GM08714 (cell line): ENCODE results near the gene MYBPC2.
A peak's percentile ranks its signal among the peaks of the same experiment; 100 is the strongest.
"Not testable (repeated sequence)": the region's sequence is repeated elsewhere in the genome, so short reads cannot be mapped to it uniquely, and the experiment has no call there.

Experiments
- H3K4me3 ChIP-seq: fragments of 200-500 bp; sonication (Bioruptor generic); 2 replicates; pipeline ENCODE4 v1.5.1; 2014; ENCODE audit warnings: mild to moderate bottlenecking, low read length, inconsistent platforms
- ZNF274 ChIP-seq: IDR thresholded peaks from 2 replicates; pipeline ENCODE4 v1.6.1; 2012; ENCODE audit warnings: mild to moderate bottlenecking, low read depth, low read length

MYBPC2 gene

DNA sequence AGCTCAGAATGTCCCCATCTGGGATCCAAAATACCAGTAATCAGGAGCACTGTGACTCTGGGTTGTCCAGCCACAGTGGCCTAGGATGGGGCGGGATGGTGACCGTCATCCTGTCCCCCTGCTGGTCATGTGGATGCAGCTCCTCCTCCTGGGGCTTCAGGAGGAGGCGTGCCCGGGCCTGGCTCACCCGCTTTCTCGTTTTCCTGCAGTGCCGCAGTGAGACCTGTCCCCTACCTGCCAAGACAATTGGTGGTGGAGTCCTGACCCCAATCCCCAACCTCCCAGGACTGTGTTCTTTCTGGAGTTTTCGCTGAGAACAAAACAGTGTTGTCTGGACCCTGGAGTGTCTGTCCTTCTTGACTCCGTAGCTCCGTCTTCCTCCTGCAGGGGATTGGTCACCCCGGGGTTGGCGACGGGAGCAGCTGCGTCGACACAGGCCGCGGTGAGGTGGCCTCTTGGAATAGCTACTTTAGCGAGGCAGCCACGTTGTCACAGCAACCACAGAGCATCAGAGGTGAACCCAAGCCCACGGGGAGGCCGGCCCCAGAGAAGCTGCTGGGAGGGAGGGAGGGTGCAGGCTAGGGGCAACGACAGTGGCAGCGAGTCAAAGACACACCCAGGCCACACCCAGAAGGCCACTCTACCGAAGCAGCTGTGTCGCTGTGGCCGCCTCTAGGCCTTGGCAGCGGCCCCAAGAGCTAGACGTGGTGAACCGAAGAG, 33.5 kb downstream of the MYBPC2 start:
- no peak for TF ChIP-seq ZNF274
- no peak overlapping the region for H3K4me3 ChIP-seq

DNA sequence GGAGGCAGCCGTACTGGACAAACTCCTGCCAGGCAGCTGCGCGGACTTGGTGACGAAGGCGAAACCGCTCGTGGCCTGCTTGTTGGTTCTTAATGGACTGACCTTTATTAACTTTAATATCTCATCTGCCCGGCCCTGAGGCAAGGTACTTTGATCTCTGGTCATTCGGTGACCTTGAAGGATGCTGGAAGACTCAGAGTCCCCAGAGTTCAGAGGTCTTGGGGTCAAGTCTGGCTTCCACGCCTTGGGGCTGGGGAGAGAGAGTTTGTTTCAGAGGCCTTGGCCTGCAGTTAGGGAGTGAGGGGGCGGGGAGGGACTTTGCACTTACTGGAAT, 34.0 kb downstream of the MYBPC2 start:
- no peak for TF ChIP-seq ZNF274

DNA sequence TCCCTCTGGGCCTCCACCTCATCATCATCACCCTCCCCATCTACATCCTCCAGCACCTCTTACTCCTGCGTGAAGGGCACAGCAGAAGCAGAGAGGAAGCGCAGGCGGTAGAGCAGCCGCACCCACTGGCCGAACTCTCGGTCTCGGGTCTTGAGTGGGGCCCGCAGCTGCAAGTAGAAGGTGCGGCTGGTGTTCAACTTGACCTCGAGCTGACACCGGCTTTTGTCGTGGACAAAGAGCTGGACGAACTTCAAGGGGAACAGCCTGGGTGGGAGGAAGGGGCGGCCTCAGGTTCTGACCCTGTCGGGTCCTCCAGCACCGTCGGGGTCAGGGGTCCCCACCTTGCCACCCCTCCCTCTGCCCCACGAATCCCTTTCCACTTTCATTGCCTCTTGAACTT, 34.9 kb downstream of the MYBPC2 start:
- no peak overlapping the region for H3K4me3 ChIP-seq
- TF ChIP-seq ZNF274, result no peak

More for the DNA sequence above, 34.0 kb downstream of the MYBPC2 start:
- no peak overlapping the region for H3K4me3 ChIP-seq

DNA sequence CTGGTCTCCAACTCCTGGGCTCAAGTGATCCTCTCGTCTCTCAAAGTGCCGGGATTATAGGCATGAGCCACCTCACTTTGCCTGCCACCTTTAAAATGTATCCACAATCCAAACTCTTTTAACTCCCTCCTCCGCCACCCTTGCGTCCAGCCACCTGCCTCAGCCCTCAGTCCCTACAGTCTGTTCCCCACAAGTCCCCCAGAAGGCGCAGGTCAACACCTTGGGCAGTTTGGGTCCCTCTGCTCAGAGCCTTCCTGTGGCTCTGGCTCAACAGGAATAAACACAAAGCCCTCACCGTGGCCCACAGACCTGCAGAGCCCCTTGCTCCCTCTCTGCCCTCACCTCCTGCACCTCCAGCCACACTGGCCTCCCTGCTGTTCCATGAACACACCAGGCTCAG, 36.1 kb downstream of the MYBPC2 start:
- TF ChIP-seq ZNF274, result no peak
- H3K4me3 ChIP-seq, result no peak overlapping the region

DNA sequence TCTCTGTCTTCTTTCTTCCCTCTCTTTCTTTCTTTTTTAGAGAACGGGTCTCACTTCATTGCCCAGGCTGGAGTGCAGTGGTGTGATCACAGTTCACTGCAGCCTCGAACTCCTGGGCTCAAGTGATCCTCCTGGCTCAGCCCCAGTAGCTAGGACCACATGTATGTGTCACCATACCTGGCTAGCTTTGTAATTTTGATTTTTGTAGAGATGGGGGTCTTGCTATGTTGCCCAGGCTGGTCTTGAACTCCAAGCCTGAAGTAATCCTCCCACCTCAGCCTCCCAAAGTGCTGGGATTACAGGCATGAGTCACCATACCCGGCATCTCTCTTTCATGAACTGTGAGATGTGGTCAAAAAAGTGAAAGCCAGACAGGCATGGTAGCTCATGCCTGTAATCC, 40.6 kb downstream of the MYBPC2 start:
- not testable (repeated sequence) for H3K4me3 ChIP-seq

DNA sequence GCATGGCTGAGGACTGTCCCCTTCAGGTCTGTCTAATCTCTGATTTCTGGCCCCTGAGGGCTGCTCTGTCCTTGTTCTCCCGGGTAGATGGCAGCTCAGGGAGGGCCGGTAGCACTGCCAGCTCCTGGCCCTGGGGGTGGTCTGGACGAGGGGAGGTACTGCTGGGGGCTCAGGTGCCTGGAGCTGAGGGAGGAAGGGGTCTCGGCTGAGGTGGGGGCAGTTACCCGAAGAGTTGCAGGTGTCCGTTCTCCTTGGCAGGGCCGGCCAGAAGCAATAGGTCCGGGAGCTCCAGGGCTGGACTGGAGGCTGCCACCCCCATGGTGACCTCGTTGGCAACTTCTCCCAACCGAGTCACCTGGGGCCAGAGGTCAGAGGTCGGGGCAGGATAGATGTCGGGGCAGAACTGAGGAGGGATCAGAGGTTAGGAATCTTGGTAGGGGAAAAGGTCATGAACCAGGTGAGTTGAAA, 42.4 kb downstream of the MYBPC2 start:
- TF ChIP-seq ZNF274, result no peak
- H3K4me3 ChIP-seq, result no peak overlapping the region

DNA sequence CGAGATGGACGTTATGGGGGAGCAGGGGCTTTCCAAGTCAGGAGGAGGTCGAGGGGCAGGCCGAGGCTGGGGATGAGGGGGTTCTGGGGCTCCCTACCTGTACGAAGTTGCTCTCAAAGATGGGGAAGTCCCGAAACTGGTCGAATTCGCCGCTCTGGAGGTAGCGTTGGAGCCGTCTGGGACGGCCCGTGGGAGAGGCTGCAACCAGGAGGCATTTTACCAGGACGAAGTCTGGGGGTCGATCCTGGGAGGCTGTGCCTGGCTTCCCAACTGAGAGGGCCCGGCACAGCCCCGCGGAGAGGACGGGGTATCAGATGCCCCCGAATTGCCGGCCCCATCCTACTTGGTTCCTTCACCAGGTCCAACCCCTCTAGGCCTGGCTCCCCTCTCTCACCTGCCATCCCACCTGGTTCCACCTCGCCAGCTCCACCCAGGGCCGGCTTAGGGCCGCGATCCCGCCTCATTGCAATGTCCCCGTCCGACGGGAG, 43.1 kb downstream of the MYBPC2 start:
- TF ChIP-seq ZNF274, result no peak
- no peak overlapping the region for H3K4me3 ChIP-seq

DNA sequence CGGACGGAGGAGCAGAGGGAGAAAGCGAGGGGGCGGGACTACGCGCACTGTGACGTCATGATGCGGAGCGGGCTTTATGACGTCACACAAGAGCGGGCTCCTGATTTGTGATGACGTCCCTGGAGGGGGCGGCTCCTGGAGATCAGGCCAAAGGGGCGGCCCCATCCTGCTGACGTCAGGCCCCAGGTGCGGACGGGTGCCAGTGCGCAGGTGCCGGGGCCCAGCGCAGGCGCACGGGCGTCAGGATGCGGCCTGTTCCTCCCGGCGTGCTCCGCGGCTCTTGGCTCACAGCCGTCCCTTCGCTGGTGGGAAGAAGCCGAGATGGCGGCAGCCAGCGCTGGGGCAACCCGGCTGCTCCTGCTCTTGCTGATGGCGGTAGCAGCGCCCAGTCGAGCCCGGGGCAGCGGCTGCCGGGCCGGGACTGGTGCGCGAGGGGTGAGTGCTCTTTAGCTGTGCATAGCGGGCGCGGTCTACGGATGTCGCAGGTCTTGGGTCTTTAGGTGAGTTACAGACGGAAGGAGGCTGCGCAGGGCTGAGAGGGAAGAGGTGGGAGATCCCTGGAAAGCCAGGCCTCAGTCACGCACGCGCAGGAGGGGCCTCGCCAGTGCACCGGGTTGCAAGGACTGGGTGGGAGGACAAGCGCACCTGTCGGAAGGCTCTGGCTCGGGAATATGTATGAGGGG, 43.7 kb downstream of the MYBPC2 start, which contains the start of the genes EMC10 and GARIN5A:
TSS of gene EMC10 (plus strand) at position 284 of the 683 bp plus-strand sequence. CDS start at position 322, 38 bp downstream.
TSS of gene GARIN5A (minus strand) at position 625 of the 683 bp plus-strand sequence. CDS start at position 165, 460 bp downstream.
- TF ChIP-seq ZNF274, result no peak
- H3K4me3 ChIP-seq, result peak within 1 kb of the TSS; percentile 86

DNA sequence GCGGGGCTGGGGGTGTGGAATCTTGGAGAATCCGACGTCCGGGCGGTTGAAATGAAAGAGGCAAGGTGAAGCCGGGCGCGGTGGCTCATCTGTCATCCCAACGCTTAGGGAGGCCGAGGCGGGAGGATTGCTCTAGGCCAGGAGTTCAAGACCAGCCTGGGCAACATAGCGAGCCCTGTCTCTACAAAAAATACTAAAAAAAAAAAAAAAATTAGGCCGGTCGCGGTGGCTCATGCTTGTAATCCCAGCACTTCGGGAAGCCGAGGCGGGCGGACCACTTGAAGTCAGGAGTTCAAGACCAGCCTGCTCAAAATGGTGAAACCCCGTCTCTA, 44.2 kb downstream of the MYBPC2 start:
- H3K4me3 ChIP-seq, result peak overlapping the region; percentile 86
- no peak for TF ChIP-seq ZNF274

DNA sequence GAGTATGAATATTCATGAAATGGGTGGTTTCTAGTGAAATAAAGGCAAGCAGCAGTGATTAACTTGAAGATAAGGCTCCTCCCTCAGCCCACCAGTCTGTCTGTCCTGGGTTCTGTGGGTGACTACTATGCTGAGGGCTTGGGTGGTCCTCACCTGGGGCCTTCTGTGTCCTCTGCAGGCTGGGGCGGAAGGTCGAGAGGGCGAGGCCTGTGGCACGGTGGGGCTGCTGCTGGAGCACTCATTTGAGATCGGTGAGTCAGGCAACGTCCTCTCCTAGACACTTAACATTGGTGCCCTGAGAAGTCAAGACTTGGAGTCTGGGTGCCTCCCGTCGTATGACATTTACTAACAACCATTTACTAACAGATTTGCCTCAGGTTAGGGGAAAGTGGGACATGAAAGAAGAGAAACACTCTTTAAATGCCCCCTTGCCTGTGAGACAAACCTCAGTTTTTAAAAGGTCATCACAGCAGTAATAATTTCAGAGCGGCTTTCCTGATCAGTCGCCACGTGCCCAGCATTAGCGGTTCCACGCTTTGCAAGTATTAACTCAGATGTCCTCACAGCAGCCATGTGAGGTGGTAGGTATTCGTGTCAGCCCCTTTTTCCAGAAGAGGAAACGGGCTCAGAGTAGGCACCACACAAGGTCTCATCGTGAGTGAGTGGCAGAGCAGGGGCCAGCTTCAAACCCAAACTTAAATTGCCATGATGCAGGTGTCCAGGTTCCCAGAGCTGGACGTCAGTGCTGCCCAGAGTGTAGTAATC, 45.2 kb downstream of the MYBPC2 start:
- H3K4me3 ChIP-seq, result peak overlapping the region; percentile 86; the same call in 1 of the 2 replicates
- TF ChIP-seq ZNF274, result no peak

DNA sequence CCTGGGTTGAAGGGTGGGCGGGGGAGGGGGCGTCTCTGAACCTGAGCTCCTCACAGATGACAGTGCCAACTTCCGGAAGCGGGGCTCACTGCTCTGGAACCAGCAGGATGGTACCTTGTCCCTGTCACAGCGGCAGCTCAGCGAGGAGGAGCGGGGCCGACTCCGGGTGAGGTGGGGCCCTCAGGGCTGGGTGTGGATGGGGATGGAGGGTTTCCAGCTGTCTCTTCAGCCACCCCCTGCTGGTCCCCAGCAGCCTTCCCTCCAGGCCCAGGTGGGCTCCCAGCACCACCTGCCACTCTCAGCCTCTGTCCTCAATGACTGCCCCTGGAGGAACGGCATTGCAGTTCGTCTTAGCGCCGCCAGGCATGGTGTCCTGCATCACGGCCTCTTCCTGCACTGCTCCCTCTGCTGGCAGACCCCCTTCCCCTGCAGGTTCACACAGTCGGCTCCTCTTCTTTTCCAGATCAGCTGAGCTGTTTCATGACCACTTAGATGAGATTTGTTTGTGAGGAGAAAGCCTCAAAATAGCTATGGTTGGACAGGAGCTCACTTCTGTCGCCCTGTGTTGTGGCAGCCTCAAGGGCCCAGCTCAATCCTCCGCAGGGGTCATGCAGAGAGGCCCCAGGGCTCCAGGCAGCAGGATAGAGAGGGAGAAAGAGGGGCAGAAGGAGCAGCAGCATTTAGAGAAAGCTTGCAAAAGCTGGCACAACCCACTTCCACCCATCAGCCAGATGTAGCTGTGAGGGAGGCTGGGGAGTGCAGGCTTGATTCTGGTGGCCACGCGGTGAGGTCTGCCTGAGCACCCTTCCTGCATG, 46.4 kb downstream of the MYBPC2 start:
- TF ChIP-seq ZNF274, result no peak
- H3K4me3 ChIP-seq, result no peak overlapping the region

DNA sequence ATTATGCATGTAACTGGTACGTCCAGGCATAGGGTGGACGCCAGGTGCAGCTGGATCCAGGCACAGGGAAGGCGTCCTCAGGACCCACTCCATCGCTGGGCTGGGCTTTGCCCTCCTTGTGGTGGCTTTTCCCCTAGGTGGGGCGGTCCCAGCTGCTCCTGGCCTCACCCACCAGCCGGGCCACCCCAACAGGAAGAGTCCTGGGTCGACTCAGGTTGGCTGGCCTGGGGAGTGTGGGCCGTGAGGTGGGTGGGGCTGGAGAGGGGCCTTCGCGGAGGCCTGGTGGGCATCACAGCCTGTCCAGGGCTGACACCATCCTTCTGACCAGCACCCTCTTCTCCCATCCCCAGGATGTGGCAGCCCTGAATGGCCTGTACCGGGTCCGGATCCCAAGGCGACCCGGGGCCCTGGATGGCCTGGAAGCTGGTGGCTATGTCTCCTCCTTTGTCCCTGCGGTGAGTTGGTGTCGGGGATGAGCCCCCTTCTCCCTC, 47.1 kb downstream of the MYBPC2 start:
- no peak for TF ChIP-seq ZNF274
- no peak overlapping the region for H3K4me3 ChIP-seq

DNA sequence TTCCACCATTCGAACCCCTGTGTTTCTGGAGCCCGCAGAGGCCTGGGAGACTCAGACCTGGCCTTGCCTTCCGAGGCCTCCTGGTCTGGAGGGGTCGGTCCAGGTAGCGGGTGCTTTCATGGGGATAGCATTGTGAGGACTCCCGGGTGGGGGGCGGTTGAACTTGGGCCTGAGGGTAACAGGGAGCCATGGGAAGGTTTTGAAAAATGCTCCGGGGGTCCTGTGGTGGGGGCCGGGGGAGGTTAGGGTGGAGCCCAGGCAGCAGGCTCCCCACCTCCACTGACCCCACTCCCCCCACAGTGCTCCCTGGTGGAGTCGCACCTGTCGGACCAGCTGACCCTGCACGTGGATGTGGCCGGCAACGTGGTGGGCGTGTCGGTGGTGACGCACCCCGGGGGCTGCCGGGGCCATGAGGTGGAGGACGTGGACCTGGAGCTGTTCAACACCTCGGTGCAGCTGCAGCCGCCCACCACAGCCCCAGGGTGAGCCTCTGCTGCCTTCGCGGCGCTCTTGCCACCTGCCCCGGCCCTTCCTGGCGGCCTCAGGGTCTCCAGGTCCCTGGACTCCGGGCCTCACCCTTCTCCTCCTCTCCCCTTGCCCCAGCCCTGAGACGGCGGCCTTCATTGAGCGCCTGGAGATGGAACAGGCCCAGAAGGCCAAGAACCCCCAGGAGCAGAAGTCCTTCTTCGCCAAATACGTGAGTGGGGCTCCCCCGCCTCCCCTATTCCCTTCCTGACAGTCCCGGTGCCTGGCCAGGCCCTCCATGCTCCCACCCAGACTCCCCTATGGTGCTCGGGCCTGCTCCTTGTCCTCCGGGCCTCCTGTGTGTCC, 47.8 kb downstream of the MYBPC2 start:
- H3K4me3 ChIP-seq, result no peak overlapping the region
- no peak for TF ChIP-seq ZNF274
